Right forelimb (tissue), 1 donor: Measurements from ENCODE around the gene DNM3.
A peak's percentile ranks its signal among the peaks of the same experiment; 100 is the strongest.
"Not testable (repeated sequence)": the region's sequence is repeated elsewhere in the genome, so short reads cannot be mapped to it uniquely, and the experiment has no call there.

Experiments
- DNase-seq: peaks from one replicate; pipeline ENCODE4 v3.0.0-alpha.2; 2018

DNM3 gene

GRCh38 chr1:172298141-172298540 is 456.8 kb downstream of the DNM3 start:
- no peak for DNase-seq

- DNase-seq: no peak
Measured at GRCh38 chr1:172298911-172299310, 457.6 kb downstream of the DNM3 start.

DNA sequence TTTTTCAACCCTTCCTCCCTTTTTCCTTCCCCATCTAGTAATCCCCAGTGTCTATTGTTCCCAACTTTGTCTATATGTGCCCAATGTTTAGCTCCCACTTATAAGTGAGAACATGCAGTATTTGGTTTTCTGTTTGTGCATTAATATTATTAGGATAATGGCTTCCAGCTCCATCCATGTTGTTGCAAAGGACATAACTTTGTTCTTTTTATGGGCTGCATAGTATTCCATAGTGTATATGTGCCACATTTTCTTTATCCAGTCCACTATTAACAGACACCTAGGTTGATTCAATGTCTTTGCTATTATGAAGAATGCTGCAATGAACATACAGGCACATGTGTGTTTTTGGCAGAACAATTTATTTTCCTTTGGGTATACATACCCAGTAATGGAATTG is 458.2 kb downstream of the DNM3 start:
- DNase-seq: no peak

- not testable (repeated sequence) for DNase-seq
Measured at GRCh38 chr1:172307508-172307907, 466.2 kb downstream of the DNM3 start.

- no peak for DNase-seq
Measured at GRCh38 chr1:172308142-172308541, 466.8 kb downstream of the DNM3 start.

DNA sequence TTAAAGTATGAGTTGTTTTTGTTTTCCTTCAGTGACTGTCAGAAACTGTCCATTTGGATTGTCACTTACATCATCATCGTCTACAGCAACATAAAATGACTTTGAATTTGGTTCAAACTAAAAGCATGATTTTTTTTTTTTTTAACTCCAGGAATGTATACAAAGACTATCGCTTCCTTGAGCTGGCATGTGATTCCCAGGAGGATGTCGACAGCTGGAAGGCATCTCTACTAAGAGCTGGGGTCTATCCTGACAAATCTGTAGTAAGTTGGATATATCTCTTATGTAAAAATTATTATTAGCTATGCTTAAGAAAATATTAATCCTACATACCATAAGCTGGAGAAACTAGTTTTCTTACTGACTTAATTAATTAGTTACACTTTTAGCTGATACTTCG is 467.3 kb downstream of the DNM3 start:
- no peak for DNase-seq

DNA sequence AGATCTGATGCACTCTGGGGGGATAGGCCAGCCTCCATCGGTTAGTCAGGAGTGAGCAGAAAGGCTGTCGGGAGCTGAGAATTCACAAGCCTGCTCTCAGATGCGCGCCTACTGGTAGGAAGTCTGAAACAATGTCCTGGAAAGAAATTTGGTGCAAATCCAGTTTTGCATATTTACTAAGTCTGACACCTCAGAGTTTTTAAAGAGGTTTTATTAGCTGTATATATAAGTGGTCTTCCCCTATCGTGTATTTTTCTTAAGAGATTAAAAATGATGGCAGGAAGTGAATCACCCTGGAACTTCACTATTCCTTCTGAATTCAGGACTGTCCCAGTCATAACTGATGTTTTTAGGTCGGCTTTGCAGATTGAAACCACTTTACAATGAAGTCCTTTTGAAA is 479.4 kb downstream of the DNM3 start:
- DNase-seq: no peak

DNA sequence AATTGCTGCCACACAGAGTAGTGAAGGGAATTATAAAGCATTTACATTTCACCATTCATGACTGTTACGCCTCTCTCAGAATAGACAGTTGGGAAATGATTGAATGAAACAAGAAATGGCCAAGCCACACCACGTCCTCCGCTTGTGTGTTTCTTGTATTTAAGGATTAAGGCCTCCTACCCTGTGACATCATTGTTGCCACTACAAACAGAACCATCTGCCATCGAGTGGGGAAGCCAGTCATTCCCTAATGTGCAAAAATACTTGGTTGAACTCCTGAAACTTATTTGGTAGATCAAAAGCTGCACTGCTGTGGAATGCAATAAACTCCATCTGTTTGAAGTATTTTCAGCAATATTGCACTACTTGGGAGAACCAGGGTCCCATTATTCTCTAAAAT is 480.2 kb downstream of the DNM3 start:
- peak; percentile 73 for DNase-seq

DNA sequence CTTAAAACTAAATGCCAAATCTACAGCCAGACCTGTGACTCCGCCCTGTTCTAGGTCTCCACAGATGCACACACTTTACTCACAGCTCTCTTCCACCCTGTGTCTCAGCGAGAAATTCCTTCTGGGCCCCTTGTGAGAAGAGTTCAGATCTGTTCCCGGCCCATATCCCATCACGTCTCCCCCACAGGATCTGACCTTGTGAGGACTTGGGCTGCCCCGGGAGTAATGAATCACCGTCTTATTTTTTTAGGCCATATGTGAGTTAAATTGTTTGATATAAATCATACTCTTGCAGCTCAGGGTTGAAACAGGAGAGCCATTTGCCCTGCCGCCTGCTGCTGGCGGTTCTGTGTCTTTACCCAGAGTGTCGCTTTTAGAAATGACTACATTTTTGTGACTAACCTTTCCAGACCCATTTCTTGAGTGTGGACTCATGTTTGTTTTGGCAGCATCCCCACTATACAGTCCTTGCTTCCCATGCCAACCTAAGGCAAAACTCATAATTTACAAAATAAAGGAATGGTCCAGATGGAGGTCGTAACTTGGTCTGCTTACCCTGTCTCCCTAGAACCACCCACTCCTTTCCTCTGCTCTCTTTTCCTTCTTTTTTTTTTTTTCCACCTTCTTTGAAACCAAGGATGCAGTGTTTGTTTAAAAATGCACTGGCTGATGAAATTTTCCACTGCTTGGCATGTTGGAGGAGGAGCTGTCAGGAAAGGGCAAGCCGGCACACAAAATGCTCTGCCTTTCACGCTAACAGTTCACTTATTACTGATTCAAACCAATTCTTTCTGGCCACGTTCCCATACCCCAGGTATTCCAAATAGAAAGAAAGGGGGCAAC is 481.1 kb downstream of the DNM3 start:
- peak; percentile 83 for DNase-seq

DNA sequence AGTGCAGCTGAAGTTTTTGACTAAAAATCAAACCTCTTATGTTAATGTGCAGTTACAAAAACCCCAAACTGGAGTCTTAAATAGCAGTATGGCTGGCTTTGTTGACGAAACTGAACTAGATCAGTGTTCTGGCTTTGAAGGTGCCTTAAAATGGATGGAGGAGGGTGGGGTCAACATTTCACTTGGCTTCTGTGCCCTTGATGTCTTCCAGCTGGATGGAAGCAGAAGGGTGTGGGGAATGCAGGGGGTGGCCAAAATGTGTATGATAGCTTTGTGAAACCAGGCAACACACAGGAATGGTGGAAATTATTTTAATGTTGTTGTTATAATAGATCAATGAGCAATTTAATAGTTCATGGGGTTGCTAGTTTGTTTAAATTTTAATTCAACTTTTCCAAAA is 482.4 kb downstream of the DNM3 start:
- peak; percentile 75 for DNase-seq

GRCh38 chr1:172324086-172324485 is 482.8 kb downstream of the DNM3 start:
- DNase-seq: no peak

DNA sequence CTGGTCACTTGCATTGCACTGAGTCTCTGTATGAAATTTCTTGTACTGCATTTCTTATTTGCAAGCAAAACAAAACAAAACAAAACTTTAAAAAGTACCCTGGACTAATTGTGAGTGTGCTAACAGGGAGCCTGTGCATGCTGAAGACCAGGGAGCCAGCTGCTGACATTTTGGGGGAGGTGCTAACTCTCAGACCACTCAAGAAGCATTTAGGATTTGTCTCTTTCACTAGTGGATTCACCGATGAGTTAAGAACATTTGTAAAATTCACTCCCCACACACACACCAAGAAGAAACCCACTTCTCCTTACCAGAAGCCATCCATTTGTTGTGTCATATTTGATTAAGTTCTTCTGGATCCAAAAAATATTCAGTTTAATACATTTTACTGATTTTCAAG is 483.5 kb downstream of the DNM3 start:
- DNase-seq: no peak

- no peak for DNase-seq
Measured at GRCh38 chr1:172325531-172325930, 484.2 kb downstream of the DNM3 start.

GRCh38 chr1:172326136-172326535 is 484.8 kb downstream of the DNM3 start:
- DNase-seq: no peak

- DNase-seq: no peak
Measured at GRCh38 chr1:172328266-172328665, 487.0 kb downstream of the DNM3 start.

DNA sequence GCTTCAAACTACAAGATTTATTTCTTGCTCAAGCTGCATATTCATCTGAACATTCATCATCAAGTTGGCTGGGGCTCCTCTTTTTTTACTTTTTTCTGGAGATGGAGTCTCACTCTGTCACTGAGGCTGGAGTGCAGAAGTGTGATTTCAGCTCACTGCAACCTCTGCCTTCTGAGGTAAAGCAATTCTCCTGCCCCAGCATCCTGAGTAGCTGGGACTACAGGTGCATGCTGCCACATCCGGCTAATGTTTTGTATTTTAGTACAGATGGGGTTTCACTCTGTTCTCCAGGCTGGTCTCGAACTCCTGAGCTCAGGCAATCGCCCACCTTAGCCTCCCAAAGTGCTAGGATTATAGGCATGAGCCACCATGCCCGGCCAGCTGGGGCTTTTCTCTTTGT is 490.9 kb downstream of the DNM3 start:
- DNase-seq: no peak

DNA sequence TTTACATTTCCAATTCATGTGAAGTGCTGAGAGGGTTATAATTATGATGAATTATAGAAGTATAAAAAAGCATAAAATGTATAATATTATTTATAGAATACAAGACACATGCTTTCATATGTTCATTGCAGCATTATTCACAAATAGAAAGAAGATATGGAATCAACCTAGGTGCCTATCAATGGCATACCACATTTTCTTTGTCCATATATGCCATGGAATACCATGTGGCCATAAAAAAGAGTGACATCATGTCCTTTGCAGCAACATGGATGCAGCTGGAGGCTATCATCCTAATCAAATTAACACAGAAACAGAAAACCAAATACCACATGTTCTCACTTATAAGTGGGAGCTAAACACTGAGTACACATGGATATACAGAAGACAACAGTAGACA is 494.1 kb downstream of the DNM3 start:
- DNase-seq: no peak

DNA sequence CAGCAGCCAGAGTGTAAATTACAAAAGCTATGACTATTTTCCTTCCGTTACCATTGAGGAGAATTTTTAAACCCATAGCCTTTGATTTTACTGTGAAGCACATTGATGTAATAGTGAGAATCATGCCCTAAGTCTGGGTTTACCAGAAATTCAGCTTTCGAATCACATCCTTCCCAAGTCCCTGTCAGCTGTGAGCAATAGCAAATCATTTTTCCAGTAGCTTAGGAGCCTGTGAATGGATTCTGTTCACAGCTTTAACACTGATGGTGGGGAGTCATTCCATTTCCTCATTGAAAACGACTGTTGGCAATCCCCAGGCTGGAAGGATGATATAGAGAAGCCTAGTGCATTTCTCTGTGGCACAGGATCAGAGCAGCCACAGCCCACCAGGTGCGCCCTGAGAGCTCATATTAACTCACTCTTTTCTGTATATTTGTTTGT is 497.0 kb downstream of the DNM3 start:
- no peak for DNase-seq

GRCh38 chr1:172339842-172340241 is 498.5 kb downstream of the DNM3 start:
- no peak for DNase-seq

DNA sequence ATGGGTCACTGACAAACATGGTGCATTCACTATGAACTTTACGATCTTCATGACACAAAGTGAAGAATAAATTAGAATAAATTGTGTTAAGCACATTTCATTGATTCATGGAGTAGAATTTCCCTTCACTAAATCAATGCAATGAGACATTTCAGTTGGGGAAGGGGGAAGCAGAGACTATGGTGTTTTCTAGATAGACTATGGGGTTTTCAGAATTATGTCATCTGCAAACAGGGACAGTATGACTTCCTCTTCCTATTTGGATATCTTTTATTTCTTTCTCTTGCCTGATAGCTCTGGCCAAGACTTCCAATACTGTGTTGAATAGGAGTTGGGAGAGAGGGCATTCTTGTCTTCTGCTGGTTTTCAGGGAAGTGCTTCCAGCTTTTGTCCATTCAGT is 499.2 kb downstream of the DNM3 start:
- no peak for DNase-seq

DNA sequence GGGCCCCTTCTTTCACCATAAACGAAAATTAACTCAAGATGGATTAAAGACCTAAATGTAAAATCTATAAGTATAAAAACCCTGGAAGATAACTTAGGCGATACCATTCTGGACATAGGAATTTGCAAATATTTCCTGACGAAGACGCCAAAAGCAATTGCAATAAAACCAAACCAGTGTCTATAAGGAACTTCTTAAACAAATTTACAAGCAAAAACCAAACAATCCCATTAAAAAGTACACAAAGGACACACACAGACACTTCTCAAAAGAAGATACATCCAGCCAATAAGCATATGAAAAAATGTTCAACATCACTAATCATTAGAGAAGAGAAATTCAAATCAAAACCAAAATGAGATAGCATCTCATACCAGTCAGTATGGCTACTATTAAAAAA is 500.4 kb downstream of the DNM3 start:
- DNase-seq: no peak

GRCh38 chr1:172342584-172343239 is 501.4 kb downstream of the DNM3 start:
- DNase-seq: no peak

DNA sequence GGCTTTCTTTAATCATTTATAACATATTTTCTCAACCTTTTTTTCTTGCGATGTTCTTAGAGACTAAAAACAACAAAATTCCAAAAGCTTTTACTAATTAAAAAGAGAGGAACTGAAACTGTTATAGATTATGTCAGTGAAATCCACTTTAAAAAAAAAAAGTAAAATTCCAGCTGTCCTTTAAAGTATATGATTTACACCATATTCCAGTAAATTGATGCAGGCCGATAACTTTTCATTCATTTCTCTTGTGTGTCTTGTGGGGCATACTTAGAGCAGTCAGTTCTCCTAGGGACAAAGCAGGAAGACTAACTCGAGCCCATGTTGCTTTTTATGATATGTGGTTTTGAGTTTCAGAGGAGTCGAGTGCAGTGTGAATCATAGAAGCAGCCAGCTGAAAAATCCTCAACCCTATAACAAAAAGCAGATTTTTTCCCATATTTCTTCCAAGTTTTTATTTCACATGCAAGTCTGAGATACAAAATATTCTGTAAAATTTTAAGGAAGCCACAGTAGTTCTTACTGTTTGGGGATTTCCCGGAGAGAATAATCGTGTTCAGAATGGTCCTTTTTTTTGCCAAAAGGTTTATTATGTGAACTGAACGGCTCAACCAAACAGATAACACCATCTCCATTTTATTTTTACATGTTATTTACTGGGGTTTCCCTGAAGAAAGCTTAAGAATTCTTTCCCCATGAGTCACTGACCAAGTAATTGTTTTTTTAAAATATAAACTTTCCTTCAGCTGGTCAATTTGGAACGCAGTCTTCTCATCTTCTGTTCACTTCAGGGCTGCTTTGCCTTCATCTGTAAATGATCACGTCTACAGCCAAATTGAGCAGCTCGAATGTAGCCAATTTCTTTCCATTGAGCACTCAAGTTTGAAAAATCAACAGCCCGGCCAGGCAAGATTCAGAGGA is 502.2 kb downstream of the DNM3 start:
- peak; percentile 56 for DNase-seq
